NT2/D1 (cell line): Measurements from ENCODE around the gene BMERB1.

Experiments
- YY1 ChIP-seq: IDR thresholded peaks from 2 replicates; pipeline ENCODE4 v1.6.1; 2011; ENCODE audit not compliant: insufficient read length, insufficient read depth
- ZNF274 ChIP-seq: IDR thresholded peaks from 2 replicates; pipeline ENCODE4 v1.6.1; 2011; ENCODE audit warnings: mild to moderate bottlenecking, low read depth, low read length

DNA sequence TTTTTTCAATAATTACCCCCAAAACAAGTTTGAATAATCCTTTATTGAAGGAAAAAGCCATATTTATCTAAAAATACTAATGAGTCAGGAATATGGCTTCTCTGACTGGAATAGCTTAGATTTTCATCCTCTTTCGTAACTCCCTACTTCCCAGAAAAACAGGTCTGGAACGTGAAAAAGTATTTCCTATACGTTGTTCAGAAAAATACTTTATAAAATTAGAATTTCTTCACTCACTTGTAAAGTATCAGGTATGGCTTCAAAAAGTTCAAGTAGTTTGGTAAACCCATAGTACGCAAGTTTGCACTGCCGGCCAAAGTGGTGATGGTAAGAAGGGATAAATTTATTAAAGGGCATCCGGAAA, 174.9 kb downstream of the BMERB1 start:
- TF ChIP-seq ZNF274 = no peak
- TF ChIP-seq YY1 = no peak
